WTC11 (cell line): ENCODE results near the gene ADGRL4. TPM values are rescaled to one million over a fixed set of nuclear protein-coding genes. Genes with fewer than 3 reads are reported as not detected.
A peak's percentile ranks its signal among the peaks of the same experiment; 100 is the strongest.

Experiments
- ATAC-seq: fragments of 200-7000 bp; cut with Tn5 transposase; 2 replicates; pipeline ENCODE4 v1.10.0; 2021; ENCODE audit warnings: mild to moderate bottlenecking, moderate library complexity
- CTCF ChIA-PET: fragments of 300-600 bp; sonication (Branson Sonifier 250); formaldehyde crosslinking; loops from one replicate; lab custom pipeline; 2021; ENCODE audit warnings: antibody characterized with exemption; lab: Charles Lee
- POLR2A ChIA-PET: fragments of 350-600 bp; sonication (Branson Sonifier 250); formaldehyde crosslinking; loops from one replicate; lab custom pipeline; 2021; ENCODE audit warnings: antibody characterized with exemption; lab: Charles Lee
- DNase-seq: peaks from one replicate; pipeline ENCODE4 v3.0.0; 2021; ENCODE audit warnings: low spot score
- H3K27ac Mint-ChIP-seq: 2 replicates; pipeline ENCODE4 v1.8.0; 2021; ENCODE audit warnings: mixed read lengths
- H3K27me3 Mint-ChIP-seq: 2 replicates; pipeline ENCODE4 v1.8.0; 2021; ENCODE audit warnings: low read depth, mild to moderate bottlenecking, moderate library complexity, mixed read lengths
- H3K36me3 Mint-ChIP-seq: 2 replicates; pipeline ENCODE4 v1.8.0; 2021; ENCODE audit warnings: mixed read lengths
- H3K4me1 Mint-ChIP-seq: 2 replicates; pipeline ENCODE4 v1.8.0; 2022; ENCODE audit warnings: mixed read lengths
- H3K4me3 Mint-ChIP-seq: 2 replicates; pipeline ENCODE4 v1.8.0; 2021; ENCODE audit warnings: mild to moderate bottlenecking, moderate library complexity, mixed read lengths
- H3K9me3 Mint-ChIP-seq: 2 replicates; pipeline ENCODE4 v1.8.0; 2021; ENCODE audit warnings: mixed read lengths
- CBFB ChIP-seq: sonication (generic); formaldehyde crosslinking; IDR thresholded peaks from 2 replicates; pipeline ENCODE4 v1.8.1; 2022; ENCODE audit warnings: mild to moderate bottlenecking, low read depth, missing genetic modification reagents
- CREM ChIP-seq: sonication (generic); formaldehyde crosslinking; IDR thresholded peaks from 2 replicates; pipeline ENCODE4 v1.8.1; 2022; ENCODE audit warnings: mild to moderate bottlenecking, missing genetic modification reagents, moderate library complexity
- CTCF ChIP-seq: fragments of 200-600 bp; IDR thresholded peaks from 2 replicates; pipeline ENCODE4 v1.8.0; 2022; ENCODE audit warnings: antibody characterized with exemption
- E2F4 ChIP-seq: sonication (generic); formaldehyde crosslinking; IDR thresholded peaks from 2 replicates; pipeline ENCODE4 v1.8.1; 2022; ENCODE audit warnings: low read depth, mild to moderate bottlenecking, moderate library complexity, missing genetic modification reagents, borderline replicate concordance
- FOXJ3 ChIP-seq: sonication (generic); formaldehyde crosslinking; IDR thresholded peaks from 2 replicates; pipeline ENCODE4 v1.9.0; 2021; ENCODE audit warnings: missing genetic modification reagents, mild to moderate bottlenecking, borderline replicate concordance
- FOXK1 ChIP-seq: sonication (generic); formaldehyde crosslinking; IDR thresholded peaks from 2 replicates; pipeline ENCODE4 v1.8.0; 2022; ENCODE audit warnings: mild to moderate bottlenecking, moderate library complexity, missing genetic modification reagents
- HMGA2 ChIP-seq: fragments of 250-450 bp; sonication (Bioruptor Pico); IDR thresholded peaks from 2 replicates; pipeline ENCODE4 v1.4.0; 2021; ENCODE audit warnings: mild to moderate bottlenecking, moderate library complexity
- JUN ChIP-seq: sonication (generic); formaldehyde crosslinking; IDR thresholded peaks from 2 replicates; pipeline ENCODE4 v1.8.0; 2023; ENCODE audit warnings: mild to moderate bottlenecking, missing genetic modification reagents
- MXD4 ChIP-seq: fragments of 250-450 bp; sonication (Bioruptor Pico); IDR thresholded peaks from 2 replicates; pipeline ENCODE4 v1.8.0; 2021; ENCODE audit warnings: mild to moderate bottlenecking, moderate library complexity, borderline replicate concordance
- NR1H2 ChIP-seq: sonication (generic); formaldehyde crosslinking; IDR thresholded peaks from 2 replicates; pipeline ENCODE4 v1.9.0; 2021; ENCODE audit warnings: mild to moderate bottlenecking, moderate library complexity, missing genetic modification reagents
- RORB ChIP-seq: fragments of 250-450 bp; sonication (Bioruptor Pico); IDR thresholded peaks from 2 replicates; pipeline ENCODE4 v1.9.0; 2021; ENCODE audit warnings: mild to moderate bottlenecking
- ZBTB21 ChIP-seq: sonication (generic); formaldehyde crosslinking; IDR thresholded peaks from 2 replicates; pipeline ENCODE4 v1.8.1; 2023; ENCODE audit warnings: mild to moderate bottlenecking, missing genetic modification reagents, borderline replicate concordance
- ZMAT4 ChIP-seq: fragments of 250-450 bp; sonication (Bioruptor Pico); IDR thresholded peaks from 2 replicates; pipeline ENCODE4 v1.9.0; 2021; ENCODE audit warnings: mild to moderate bottlenecking
- ZNF219 ChIP-seq: sonication (generic); formaldehyde crosslinking; IDR thresholded peaks from 2 replicates; pipeline ENCODE4 v1.8.0; 2023; ENCODE audit warnings: missing genetic modification reagents, mild to moderate bottlenecking, borderline replicate concordance
- ZNF232 ChIP-seq: sonication (generic); formaldehyde crosslinking; IDR thresholded peaks from 2 replicates; pipeline ENCODE4 v1.8.0; 2022; ENCODE audit warnings: mild to moderate bottlenecking, missing genetic modification reagents
- ZNF281 ChIP-seq: sonication (generic); formaldehyde crosslinking; IDR thresholded peaks from 2 replicates; pipeline ENCODE4 v1.8.0; 2023; ENCODE audit warnings: mild to moderate bottlenecking, missing genetic modification reagents
- ZNF671 ChIP-seq: fragments of 250-450 bp; sonication (Bioruptor Pico); IDR thresholded peaks from 2 replicates; pipeline ENCODE4 v1.8.0; 2021; ENCODE audit warnings: mild to moderate bottlenecking
- total RNA-seq: library from RNA; stranded (reverse); gene quantifications from 3 replicates; pipeline ENCODE4 v1.2.3, GENCODE V29; 2021
- TF ChIP-seq, protein P1 (sequence below): fragments of 250-450 bp; sonication (Bioruptor Pico); IDR thresholded peaks from 2 replicates; pipeline ENCODE4 v1.9.0; 2021; ENCODE audit warnings: mild to moderate bottlenecking

Gene ADGRL4
- total RNA-seq, 1 experiment from 2014 or later, result 0.37 TPM

GRCh38 chr1:78949227-78949626 lies 57.3 kb downstream of the ADGRL4 start:
- ATAC-seq (no peak), DNase-seq (no peak)
- no peak for TF ChIP-seq MXD4 (CRISPR knock-in tag)
- no peak for TF ChIP-seq ZBTB21 (CRISPR knock-in tag)
- no peak for TF ChIP-seq ZNF671 (CRISPR knock-in tag)
- no peak for TF ChIP-seq E2F4 (CRISPR knock-in tag)
- TF ChIP-seq RORB (CRISPR knock-in tag), result no peak
- TF ChIP-seq HMGA2 (CRISPR knock-in tag), result no peak
- TF ChIP-seq ZNF281 (CRISPR knock-in tag), result no peak
- TF ChIP-seq CBFB (CRISPR knock-in tag), result no peak
- no peak for TF ChIP-seq CTCF
- no peak for TF ChIP-seq JUN
- Mint-ChIP-seq H3K36me3 (no peaks in the 10 kb centered on the region), H3K27me3 (no peaks in the 10 kb centered on the region), H3K9me3 (no peaks in the 10 kb centered on the region), H3K4me1 (no peaks in the 10 kb centered on the region), H3K27ac (no peak overlapping the region), H3K4me3 (no peak overlapping the region)
- ChIA-PET CTCF (no interaction called here), POLR2A (no interaction called here)

- POLR2A ChIA-PET, result no interaction called here
- DNase-seq (peak; percentile 19), ATAC-seq (peak; percentile 92)
- no peaks in the 10 kb centered on the region for H3K9me3 Mint-ChIP-seq
- H3K36me3 Mint-ChIP-seq, result no peaks in the 10 kb centered on the region
- CTCF ChIA-PET, result no interaction called here
- TF ChIP-seq NR1H2 (CRISPR knock-in tag), result no peak
- no peak for TF ChIP-seq CTCF
- no peak for TF ChIP-seq CREM
- TF ChIP-seq ZMAT4 (CRISPR knock-in tag), result no peak
- no peak for TF ChIP-seq ZNF219
- TF ChIP-seq FOXJ3, result no peak
- TF ChIP-seq, protein P1, sequence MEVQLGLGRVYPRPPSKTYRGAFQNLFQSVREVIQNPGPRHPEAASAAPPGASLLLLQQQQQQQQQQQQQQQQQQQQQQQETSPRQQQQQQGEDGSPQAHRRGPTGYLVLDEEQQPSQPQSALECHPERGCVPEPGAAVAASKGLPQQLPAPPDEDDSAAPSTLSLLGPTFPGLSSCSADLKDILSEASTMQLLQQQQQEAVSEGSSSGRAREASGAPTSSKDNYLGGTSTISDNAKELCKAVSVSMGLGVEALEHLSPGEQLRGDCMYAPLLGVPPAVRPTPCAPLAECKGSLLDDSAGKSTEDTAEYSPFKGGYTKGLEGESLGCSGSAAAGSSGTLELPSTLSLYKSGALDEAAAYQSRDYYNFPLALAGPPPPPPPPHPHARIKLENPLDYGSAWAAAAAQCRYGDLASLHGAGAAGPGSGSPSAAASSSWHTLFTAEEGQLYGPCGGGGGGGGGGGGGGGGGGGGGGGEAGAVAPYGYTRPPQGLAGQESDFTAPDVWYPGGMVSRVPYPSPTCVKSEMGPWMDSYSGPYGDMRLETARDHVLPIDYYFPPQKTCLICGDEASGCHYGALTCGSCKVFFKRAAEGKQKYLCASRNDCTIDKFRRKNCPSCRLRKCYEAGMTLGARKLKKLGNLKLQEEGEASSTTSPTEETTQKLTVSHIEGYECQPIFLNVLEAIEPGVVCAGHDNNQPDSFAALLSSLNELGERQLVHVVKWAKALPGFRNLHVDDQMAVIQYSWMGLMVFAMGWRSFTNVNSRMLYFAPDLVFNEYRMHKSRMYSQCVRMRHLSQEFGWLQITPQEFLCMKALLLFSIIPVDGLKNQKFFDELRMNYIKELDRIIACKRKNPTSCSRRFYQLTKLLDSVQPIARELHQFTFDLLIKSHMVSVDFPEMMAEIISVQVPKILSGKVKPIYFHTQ, result no peak
- no peak for TF ChIP-seq FOXK1 (CRISPR knock-in tag)
- TF ChIP-seq ZNF232 (CRISPR knock-in tag), result no peak
- no peak for TF ChIP-seq HMGA2 (CRISPR knock-in tag)
- H3K4me3 Mint-ChIP-seq, result no peak overlapping the region
- no peak overlapping the region for H3K27ac Mint-ChIP-seq
- H3K27me3 Mint-ChIP-seq, result no peaks in the 10 kb centered on the region
- peaks cover 9% of the 10 kb centered on the region for H3K4me1 Mint-ChIP-seq
Measured at GRCh38 chr1:78919150-78919549, 87.4 kb downstream of the ADGRL4 start.
